ENCODE results near the gene PNPLA7.
A peak's percentile ranks its signal among the peaks of the same experiment; 100 is the strongest.
"Not testable (repeated sequence)": the region's sequence is repeated elsewhere in the genome, so short reads cannot be mapped to it uniquely, and the experiment has no call there.

PNPLA7 gene

DNA sequence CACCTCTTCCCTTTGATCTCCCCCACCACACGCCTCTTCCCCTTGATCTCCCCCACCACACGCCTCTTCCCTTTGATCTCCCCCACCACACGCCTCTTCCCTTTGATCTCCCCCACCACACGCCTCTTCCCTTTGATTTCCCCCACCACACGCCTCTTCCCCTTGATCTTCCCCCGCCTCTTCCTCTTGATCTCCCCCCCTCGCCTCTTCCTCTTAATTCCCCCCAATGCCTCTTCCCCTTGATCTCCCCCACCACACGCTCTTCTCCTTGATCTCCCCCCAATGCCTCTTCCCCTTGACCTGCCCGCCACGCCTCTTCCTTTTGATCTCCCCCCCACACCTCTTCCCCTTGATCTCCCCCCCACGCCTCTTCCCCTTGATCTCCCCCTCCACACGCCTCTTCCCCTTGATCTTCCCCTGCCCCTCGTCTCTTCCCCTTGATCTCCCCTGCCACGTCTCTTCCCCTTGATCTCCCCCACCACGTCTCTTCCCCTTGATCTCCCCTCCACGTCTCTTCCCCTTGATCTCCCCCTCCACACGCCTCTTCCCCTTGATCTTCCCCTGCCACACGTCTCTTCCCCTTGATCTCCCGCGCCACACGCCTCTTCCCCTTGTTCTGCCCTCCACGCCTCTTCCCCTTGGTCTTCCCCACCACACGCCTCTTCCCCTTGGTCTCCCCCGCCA, 99.5 kb downstream of the PNPLA7 start:
- not testable (repeated sequence) for DNase-seq (ENCODE audit: low spot score)

GRCh38 chr9:137449931-137450538, 100.2 kb downstream of the PNPLA7 start:
- no peak for DNase-seq (ENCODE audit: low spot score)

DNA sequence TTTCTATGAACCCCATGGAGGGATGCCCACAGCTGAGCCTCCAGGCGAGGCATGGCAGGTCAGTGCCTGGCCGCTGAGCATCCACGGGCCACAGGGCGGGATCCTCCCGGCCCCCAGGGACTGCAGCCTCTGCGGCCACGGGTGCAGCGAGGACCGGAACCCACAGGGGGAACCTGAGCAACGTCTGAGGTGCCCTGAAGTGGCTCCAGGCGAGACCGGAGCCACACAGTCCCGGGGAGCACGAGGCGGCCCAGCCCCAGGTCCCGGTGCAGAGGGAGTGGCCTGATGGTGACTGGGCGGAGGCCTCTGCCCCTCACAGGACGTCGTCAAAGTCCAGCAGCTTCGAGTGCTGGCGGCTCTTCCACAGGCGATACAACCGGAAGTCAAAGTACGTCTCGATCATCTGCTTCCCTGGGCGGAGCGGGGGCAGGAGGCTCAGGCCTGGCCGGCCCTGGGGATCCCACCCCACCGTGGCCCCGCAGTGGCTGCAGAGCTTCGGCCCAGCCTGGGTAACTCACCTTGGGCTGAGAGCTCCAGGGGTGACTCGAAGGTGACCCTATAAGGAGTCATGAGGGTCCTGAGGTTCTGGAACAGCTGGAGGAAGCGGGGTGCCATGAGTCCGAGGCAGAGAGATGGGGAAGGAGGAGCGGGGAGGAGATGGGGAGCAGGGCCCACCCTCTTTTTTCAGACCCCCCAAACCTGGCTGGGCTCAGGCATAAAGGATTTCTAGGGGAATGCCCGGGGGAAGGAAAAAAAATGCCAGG, 100.9 kb downstream of the PNPLA7 start:
- DNase-seq (ENCODE audit: low spot score) = no peak

DNA sequence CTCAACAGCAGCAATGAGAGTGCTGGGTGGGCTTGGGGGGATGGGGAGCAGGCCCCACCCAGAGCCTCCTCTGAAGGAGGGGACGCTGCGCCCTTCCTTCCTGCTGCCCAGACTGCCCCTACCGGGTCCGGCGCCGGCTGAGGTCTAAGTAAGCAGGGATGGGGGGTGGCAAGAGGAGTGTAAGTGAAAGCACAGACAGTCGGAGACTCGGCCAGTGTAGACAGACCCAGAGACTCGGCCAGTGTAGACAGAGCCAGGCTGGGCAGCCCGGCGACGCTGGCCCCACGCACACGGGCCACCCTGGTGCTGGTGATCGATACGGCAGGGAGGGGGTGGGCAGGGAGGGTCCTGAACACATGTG, 101.6 kb downstream of the PNPLA7 start:
- no peak for DNase-seq (ENCODE audit: low spot score)

GRCh38 chr9:137447722-137448601, 102.2 kb downstream of the PNPLA7 start:
- DNase-seq (ENCODE audit: low spot score) = no peak

GRCh38 chr9:137446851-137447471, 103.2 kb downstream of the PNPLA7 start:
- DNase-seq (ENCODE audit: low spot score) = no peak

- no peak for DNase-seq (ENCODE audit: low spot score)
Measured at GRCh38 chr9:137445930-137446431, 104.2 kb downstream of the PNPLA7 start.

DNA sequence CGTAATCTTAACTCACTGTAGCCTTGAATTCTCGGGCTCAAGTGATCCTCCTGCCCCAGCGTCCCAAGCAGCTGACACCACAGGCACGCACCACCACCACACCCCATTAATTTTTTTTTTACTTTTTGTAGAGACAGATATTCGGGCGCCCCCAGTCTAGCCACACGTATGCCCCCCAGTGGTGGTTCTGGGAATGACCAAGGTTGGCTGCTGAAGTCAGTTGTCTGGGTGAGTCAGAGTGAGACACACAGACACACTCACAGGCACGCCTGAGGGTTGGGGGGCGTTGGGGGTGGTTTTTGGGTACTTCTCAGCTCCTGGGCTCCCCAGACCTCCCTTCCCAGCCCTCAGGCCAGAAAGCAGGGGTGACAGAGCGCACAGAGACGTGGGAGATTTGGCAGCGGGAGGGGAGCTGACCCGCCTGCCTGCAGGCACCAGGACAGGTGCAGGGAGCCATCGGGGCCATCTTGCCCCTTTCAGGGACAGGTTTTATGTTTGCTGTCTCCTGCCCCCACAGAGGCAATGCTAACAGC, 104.9 kb downstream of the PNPLA7 start:
- peak; percentile 78 for DNase-seq (ENCODE audit: low spot score)

DNA sequence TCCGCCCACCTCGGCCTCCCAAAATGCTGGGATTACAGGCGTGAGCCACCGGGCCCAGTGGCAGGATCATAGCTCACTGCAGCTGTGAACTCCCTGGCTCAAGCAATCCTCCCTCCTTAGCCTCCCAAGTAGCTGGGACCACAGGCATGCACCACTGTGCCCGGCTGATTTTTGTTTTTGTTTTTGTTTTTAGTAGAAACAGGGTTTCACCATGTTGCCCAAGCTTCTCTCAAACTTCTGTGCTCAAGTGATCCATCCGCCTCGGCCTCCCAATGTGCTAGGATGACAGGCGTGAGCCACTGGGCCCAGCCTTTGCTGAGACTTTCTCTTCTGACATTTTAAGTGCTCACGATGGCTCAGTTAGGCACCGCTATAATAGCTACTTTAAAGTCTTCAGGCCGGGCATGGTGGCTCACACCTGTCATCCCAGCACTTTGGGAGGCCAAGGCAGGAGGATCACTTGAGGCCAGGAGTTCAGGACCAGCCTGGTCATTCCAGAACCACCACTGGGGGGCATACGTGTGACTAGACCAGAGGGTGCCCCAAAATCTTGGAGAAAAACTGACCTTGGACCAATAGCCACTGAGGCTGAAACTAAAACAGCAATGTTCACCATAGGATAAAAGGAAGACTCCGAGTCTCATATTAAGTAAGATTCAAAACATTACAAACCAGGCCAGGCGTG, 106.0 kb downstream of the PNPLA7 start:
- DNase-seq (ENCODE audit: low spot score) = no peak

DNA sequence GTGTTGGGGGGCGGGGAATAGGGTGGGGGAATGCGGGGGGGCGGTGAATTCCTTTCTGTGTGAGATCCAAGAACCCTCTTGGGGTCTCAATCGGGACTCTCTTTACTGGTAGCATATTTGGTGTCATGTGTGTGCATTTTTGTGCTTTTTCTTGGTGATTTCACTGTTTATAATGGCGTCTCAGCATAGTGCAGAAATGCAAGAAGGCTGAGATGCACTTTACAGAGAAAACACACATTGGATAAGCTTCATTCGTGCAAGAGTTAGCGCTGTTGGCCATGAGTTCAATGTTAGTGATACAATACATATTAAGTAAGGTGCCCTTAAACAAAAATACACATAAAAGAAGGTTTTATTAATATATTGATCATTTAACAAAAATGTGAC, 108.3 kb downstream of the PNPLA7 start:
- no peak for DNase-seq (ENCODE audit: low spot score)

DNA sequence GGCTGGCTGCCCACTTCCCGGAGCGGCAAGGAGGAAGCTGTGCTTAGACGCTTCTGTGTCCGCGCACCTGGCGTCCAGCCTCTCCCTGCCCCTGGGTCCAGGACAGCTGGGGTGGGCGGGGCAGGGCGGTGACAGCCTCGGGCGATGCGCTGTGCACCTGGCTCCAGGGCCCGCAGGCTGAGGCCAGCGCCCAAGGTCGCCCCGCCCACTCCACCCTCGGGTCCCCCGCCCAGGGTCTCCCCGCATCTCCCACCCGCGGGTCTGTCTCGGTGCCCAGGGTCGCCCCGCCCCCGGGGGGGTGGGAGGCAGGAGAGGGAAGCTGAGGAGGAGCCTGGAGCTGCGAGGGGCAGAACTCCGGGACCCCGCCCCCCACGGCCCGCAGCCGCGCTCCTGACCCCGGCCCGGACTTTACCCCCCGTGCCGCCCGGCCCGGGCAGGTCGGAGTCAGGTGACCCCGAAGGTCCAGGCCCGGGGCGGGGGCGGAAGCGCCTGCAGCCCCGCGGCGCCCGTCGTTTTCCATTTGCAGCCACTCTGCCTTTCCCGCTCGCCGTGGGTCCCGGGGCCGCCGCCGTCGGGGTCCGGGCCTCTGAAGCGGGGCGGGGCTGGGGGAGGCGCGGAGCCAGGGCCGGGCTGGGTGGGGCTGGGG, 108.8 kb downstream of the PNPLA7 start, which contains the start of gene ENTPD8:
Gene ENTPD8 (minus strand): TSS at position 69 of the 646 bp plus-strand sequence. CDS start 3,072 bp downstream, outside the sequence.
- DNase-seq (ENCODE audit: low spot score) = peak; percentile 78

DNA sequence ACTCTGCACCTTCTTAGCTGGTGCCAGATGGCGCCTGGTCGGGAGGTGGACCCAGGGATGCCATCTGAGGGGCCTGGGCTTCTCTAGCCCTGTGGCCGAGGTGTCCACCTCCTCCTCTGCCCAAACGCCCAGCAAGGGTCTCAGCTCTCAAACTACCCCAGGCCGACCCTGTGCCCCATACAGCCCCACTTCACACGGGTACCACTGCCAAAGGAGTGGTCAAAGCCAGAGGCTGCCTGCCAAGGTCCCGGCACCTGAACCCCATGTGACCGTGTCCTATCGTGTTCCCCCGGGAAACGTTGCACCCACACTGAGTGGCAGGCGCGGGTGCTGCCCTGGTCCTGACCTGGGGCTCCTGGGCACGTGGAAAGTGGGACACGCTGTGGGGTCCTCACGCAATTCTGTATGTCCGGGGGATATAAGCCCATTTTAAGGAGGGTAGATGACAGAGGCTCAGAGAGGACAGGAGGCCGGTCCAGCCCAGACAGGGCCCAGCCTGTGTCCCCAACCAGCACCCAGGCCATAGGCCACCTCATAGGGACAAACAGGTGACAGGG, 111.0 kb downstream of the PNPLA7 start:
- no peak for DNase-seq (ENCODE audit: low spot score)

- peak; percentile 65 for DNase-seq (ENCODE audit: low spot score)
Measured at GRCh38 chr9:137438591-137439157, 111.5 kb downstream of the PNPLA7 start.

GRCh38 chr9:137437691-137438590, 112.3 kb downstream of the PNPLA7 start:
- no peak for DNase-seq (ENCODE audit: low spot score)

GRCh38 chr9:137436761-137437600, 113.2 kb downstream of the PNPLA7 start:
- no peak for DNase-seq (ENCODE audit: low spot score)

DNA sequence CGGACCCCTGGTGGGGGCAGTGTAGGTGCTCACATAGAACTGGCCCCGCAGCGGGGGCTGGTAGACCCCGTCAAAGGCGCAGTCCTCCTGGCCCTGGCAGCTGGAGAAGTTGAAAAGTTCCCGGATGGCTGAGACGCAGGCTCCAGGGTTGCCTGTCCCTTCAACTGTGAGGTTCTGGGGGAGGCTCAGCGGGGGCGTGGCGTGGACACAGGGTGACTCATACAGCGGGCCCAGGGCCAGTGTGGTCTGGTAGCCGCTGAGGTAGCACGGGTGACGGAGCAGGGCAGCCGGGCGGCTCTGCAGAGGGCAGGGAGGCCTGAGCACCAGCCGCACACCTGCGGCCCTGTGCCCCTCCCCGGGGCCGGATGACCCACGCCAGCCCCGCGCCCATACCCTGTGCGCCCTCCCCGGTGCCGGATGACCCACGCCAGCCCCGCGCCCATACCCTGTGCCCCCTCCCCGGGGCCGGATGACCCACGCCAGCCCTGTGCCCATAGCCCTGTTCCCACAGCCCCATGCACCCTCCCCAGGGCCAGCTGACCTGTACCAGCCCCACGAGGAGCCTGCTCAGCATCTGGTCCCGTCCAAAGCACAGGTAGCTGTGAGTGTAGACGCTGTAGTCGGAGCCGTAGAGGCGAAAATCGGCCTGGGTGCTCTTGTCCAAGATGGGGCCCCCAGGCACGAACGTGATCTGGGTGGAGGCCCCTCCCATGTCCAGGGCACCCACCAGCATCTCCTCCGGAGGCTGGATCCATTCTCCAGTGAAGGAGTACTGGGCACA, 114.0 kb downstream of the PNPLA7 start:
- no peak for DNase-seq (ENCODE audit: low spot score)

Measured in D341Med (cell line).